MCF 10A (cell line): Measurements from ENCODE around the gene QKI. TPM values are rescaled to one million over a fixed set of nuclear protein-coding genes. Genes with fewer than 3 reads are reported as not detected.
A peak's percentile ranks its signal among the peaks of the same experiment; 100 is the strongest.
"Not testable (repeated sequence)": the region's sequence is repeated elsewhere in the genome, so short reads cannot be mapped to it uniquely, and the experiment has no call there.

Experiments used
- BruUV-seq: library from RNA; stranded (reverse); fragments of 400-500 nt; replicated peaks from 2 replicates; lab custom pipeline; 2021; lab: Mats Ljungman, UMichigan
- CTCF ChIA-PET: fragments of 300-600 bp; sonication (Branson Sonifier 250); formaldehyde crosslinking; extraction: SDS; loops from one replicate; lab custom pipeline; 2021; ENCODE audit warnings: antibody characterized with exemption, inconsistent platforms; lab: Yijun Ruan, JAX
- POLR2A ChIA-PET: fragments of 300-600, 350-650 bp; sonication (Branson Sonifier 250); formaldehyde crosslinking; extraction: SDS; loops from one replicate; lab custom pipeline; 2020; ENCODE audit warnings: antibody characterized with exemption, inconsistent platforms; lab: Yijun Ruan, JAX
- DNase-seq: peaks from one replicate; pipeline ENCODE4 v3.0.0-alpha.2; 2018; ENCODE audit not compliant: unreplicated experiment
- H3K27ac Mint-ChIP-seq: one replicate; pipeline ENCODE4 v1.8.0; 2022; ENCODE audit warnings: mild to moderate bottlenecking, low read depth, mixed read lengths; ENCODE audit not compliant: unreplicated experiment
- H3K27me3 Mint-ChIP-seq: one replicate; pipeline ENCODE4 v1.8.0; 2022; ENCODE audit warnings: mixed read lengths; ENCODE audit not compliant: insufficient read depth, unreplicated experiment
- H3K36me3 Mint-ChIP-seq: one replicate; pipeline ENCODE4 v1.8.0; 2022; ENCODE audit warnings: mild to moderate bottlenecking, moderate library complexity, mixed read lengths; ENCODE audit not compliant: insufficient read depth, unreplicated experiment
- H3K4me1 Mint-ChIP-seq: one replicate; pipeline ENCODE4 v1.8.0; 2022; ENCODE audit warnings: mixed read lengths; ENCODE audit not compliant: insufficient read depth, unreplicated experiment
- H3K4me3 Mint-ChIP-seq: one replicate; pipeline ENCODE4 v1.8.0; 2022; ENCODE audit warnings: mild to moderate bottlenecking, moderate library complexity, mixed read lengths; ENCODE audit not compliant: unreplicated experiment
- H3K9me3 Mint-ChIP-seq: one replicate; pipeline ENCODE4 v1.8.0; 2022; ENCODE audit warnings: mixed read lengths; ENCODE audit not compliant: unreplicated experiment
- intact Hi-C: fragments of 100-400 bp; cut with micrococcal nuclease; formaldehyde crosslinking; loops from 2 replicates; pipeline ENCODE4 v1.14.1; 2022
- total RNA-seq: library from RNA; stranded (reverse); gene quantifications from 2 replicates; pipeline ENCODE4 v1.2.3, GENCODE V29; 2022
- TF ChIP-seq, protein P1 (sequence below): fragments of 200-600 bp; IDR thresholded peaks from one replicate; pipeline ENCODE4 v1.8.0; 2022; ENCODE audit warnings: antibody characterized with exemption, mild to moderate bottlenecking; ENCODE audit not compliant: unreplicated experiment

The QKI gene
- total RNA-seq, 1 experiment from 2014 or later, result 272 TPM

- no peak for DNase-seq
- H3K9me3 Mint-ChIP-seq, result no peaks in the 10 kb centered on the region
- H3K36me3 Mint-ChIP-seq, result peaks cover 12% of the 10 kb centered on the region
- peaks cover 55% of the 10 kb centered on the region for H3K4me1 Mint-ChIP-seq
- CTCF ChIA-PET, result interaction anchor here (0.6 to 3.7 kb wide), 8 partner anchors 11 to 1802 kb away, joined by 3 to 30 read pairs (median 4); no protein-coding TSS in a partner anchor
- intact Hi-C loops, result loop anchor here (1.0 to 10.0 kb wide), 5 partner anchors 126 to 1626 kb away; no protein-coding TSS in a partner anchor
- H3K27me3 Mint-ChIP-seq, result no peaks in the 10 kb centered on the region
- H3K27ac Mint-ChIP-seq, result peak overlapping the region; percentile 17
- no TSS peak for BruUV-seq
- TF ChIP-seq, protein P1, sequence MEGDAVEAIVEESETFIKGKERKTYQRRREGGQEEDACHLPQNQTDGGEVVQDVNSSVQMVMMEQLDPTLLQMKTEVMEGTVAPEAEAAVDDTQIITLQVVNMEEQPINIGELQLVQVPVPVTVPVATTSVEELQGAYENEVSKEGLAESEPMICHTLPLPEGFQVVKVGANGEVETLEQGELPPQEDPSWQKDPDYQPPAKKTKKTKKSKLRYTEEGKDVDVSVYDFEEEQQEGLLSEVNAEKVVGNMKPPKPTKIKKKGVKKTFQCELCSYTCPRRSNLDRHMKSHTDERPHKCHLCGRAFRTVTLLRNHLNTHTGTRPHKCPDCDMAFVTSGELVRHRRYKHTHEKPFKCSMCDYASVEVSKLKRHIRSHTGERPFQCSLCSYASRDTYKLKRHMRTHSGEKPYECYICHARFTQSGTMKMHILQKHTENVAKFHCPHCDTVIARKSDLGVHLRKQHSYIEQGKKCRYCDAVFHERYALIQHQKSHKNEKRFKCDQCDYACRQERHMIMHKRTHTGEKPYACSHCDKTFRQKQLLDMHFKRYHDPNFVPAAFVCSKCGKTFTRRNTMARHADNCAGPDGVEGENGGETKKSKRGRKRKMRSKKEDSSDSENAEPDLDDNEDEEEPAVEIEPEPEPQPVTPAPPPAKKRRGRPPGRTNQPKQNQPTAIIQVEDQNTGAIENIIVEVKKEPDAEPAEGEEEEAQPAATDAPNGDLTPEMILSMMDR, result no peak
- peak overlapping the region; percentile 43 for H3K4me3 Mint-ChIP-seq
- POLR2A ChIA-PET, result interaction anchor here (0.6 to 5.6 kb wide), 7 partner anchors 11 to 1823 kb away, joined by 3 to 45 read pairs (median 4); partner anchors contain the start of gene QKI
Measured at GRCh38 chr6:163428373-163428772, 13.9 kb downstream of the QKI start.

DNA sequence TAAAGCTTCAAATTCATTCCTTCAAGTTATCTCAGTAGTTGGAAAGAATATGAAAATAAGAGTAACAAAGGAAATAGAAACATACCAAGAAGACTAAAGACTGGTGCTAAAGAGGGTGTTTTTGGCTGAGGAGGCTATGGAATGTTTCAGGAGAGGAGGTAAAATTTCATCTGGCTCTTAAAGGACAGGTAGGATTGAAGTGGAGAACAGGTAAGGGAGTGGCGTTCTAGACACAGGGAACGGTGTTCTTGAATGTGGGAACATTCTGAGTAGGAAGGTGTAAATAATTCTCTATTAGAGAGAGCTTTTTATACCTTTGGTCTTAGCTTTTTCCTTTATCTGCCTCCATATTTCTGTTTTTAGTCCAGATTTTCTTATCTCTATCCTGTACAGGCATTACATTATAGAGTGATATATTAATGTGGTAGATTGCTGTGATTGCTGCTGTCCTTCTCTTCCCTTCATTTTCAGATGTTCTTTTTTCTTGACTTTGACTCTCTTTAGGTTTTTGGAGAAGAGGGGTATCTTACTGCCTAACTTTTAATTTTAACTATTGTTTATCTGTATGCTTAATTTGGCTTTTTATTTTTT is 15.4 kb downstream of the QKI start:
- TF ChIP-seq, protein P1, result no peak
- no TSS peak for BruUV-seq
- DNase-seq, result no peak
- no peaks in the 10 kb centered on the region for H3K9me3 Mint-ChIP-seq
- POLR2A ChIA-PET, result interaction anchor here (0.6 to 5.6 kb wide), 5 partner anchors 9 to 491 kb away, joined by 3 to 45 read pairs (median 3); partner anchors contain the start of gene QKI
- no peak overlapping the region for H3K4me3 Mint-ChIP-seq
- intact Hi-C loops, result loop anchor here (2.0 to 10.0 kb wide), 4 partner anchors 125 to 1625 kb away; no protein-coding TSS in a partner anchor
- H3K27ac Mint-ChIP-seq, result peak overlapping the region; percentile 25
- peaks cover 52% of the 10 kb centered on the region for H3K4me1 Mint-ChIP-seq
- H3K36me3 Mint-ChIP-seq, result peaks cover 10% of the 10 kb centered on the region
- H3K27me3 Mint-ChIP-seq, result no peaks in the 10 kb centered on the region
- CTCF ChIA-PET, result interaction anchor here (0.6 to 1.3 kb wide), 3 partner anchors 9 to 1798 kb away, joined by 3 to 5 read pairs (median 3); no protein-coding TSS in a partner anchor

DNA sequence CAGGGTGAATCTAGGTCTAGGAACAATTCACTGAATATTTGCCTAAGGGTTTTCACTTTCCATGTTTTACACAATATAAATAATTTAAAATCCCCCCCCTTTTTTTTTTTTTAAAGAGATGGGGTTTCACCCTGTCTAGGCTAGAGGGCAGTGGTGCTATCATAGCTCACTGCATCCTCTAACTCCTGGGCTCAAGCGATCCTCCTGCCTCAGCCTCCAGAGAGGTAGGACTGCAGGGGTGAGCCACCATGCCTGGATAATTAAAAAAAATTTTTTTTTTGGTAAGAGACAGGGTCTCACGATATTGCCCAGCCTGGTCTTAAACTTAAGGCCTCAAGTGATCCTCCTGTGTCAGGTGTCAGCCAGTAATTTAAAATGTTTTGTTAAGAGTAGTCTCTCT is 17.8 kb downstream of the QKI start:
- no peak for DNase-seq
- intact Hi-C loops, result no loop called here
- CTCF ChIA-PET, result interaction anchor here (0.5 kb wide), 1 partner anchor 372 kb away, joined by 3 read pairs; no protein-coding TSS in a partner anchor
- H3K9me3 Mint-ChIP-seq, result no peaks in the 10 kb centered on the region
- no peaks in the 10 kb centered on the region for H3K27me3 Mint-ChIP-seq
- POLR2A ChIA-PET, result no interaction called here
- peak overlapping the region; percentile 50 for H3K27ac Mint-ChIP-seq
- peaks cover 11% of the 10 kb centered on the region for H3K36me3 Mint-ChIP-seq
- H3K4me1 Mint-ChIP-seq, result peaks cover 41% of the 10 kb centered on the region
- H3K4me3 Mint-ChIP-seq, result no peak overlapping the region
- no TSS peak for BruUV-seq
- TF ChIP-seq, protein P1, result no peak

DNA sequence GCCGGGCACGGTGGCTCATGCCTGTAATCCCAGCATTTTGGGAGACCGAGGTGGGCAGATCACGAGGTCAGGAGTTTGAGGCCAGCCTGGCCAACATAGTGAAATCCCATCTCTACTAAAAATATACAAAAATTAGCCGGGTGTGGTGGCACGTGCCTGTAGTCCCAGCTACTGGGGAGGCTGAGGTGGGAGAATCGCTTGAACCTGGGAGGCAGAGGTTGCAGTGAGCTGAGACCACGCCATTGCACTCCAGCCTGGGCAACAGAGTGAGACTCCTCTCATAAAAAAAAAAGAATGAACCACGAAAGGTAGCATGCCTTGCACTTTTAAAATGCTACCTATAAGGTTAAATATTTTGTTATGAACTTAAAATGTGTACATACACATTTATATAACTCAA is 19.0 kb downstream of the QKI start:
- H3K4me3 Mint-ChIP-seq, DNase-seq, POLR2A ChIA-PET, CTCF ChIA-PET, H3K9me3 Mint-ChIP-seq, H3K27ac Mint-ChIP-seq, intact Hi-C loops, BruUV-seq, H3K27me3 Mint-ChIP-seq: not testable (repeated sequence)
- Mint-ChIP-seq H3K36me3 (peaks cover 11% of the 10 kb centered on the region), H3K4me1 (peaks cover 29% of the 10 kb centered on the region)
